A204.1 (cell line): Measurements from ENCODE around the gene SLC16A7.

Source experiments
- FAIRE-seq: peaks from 2 replicates; lab custom pipeline; 2012; peaks lifted over from hg19 to GRCh38; lab: Jason Lieb, UNC

SLC16A7 gene

GRCh38 chr12:59624732-59625460, 29.1 kb downstream of the SLC16A7 start:
- no peak for FAIRE-seq

- FAIRE-seq: no peak
Observed at GRCh38 chr12:59626382-59626781, 30.6 kb downstream of the SLC16A7 start.

GRCh38 chr12:59627582-59627981, 31.8 kb downstream of the SLC16A7 start:
- no peak for FAIRE-seq

DNA sequence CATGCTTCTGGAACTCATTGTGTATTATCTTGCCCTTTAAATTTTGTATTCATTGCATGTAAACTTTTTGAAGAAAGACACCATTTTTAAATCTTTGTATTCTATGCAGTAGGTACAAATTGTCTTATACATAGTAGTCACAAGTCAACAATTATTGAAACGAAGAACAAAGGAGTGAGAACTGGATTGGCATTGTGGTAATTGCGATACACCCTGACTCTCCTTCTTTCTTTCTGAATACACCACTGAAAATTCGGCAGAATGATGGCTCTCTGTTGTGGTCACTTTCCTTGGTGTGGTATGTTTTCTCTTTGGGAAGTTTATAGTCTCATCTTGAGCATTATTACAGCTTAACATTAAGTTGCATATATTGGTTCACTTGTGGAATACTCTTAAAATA, 34.1 kb downstream of the SLC16A7 start:
- no peak for FAIRE-seq

DNA sequence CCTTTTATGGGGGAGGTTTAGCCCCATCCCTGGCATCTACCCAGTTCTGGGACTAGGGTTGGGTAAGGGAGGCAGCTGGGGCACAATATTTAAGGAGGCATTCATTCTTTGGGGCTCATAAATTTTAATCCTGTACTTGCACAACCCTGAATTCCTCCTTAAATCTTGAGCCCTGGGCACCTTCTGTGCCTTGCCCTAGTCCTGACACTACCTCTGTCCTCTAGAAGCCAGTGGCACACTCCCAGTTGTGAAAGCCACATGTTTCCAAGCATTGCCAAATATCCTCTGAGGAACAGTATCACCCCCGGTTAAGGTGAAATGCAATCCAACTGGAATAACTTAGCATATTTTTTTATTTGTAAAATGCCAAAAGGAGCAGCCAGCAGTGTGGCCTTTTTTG, 36.6 kb downstream of the SLC16A7 start:
- no peak for FAIRE-seq

- no peak for FAIRE-seq
Observed at GRCh38 chr12:59634254-59634653, 38.4 kb downstream of the SLC16A7 start.

- FAIRE-seq: no peak
Observed at GRCh38 chr12:59636945-59637691, 41.3 kb downstream of the SLC16A7 start.

DNA sequence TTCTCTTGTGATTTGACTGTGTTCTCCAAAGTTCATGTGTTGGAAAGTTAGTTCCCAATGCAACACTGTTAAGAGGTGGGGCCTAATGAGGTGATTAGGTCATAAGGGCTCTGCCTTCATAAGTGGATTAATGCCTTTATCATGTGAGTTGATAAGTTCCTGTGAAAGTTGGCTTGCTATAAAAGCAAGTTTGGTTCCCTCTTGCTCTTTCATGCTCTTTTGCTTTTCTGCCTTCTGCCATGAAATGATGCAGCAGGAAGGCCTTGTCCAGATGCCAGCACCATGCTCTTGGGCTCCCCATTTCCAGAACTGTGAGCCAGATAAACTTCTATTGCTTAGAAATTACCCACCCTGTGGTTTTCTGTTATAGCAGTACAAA, 41.9 kb downstream of the SLC16A7 start:
- FAIRE-seq: no peak

DNA sequence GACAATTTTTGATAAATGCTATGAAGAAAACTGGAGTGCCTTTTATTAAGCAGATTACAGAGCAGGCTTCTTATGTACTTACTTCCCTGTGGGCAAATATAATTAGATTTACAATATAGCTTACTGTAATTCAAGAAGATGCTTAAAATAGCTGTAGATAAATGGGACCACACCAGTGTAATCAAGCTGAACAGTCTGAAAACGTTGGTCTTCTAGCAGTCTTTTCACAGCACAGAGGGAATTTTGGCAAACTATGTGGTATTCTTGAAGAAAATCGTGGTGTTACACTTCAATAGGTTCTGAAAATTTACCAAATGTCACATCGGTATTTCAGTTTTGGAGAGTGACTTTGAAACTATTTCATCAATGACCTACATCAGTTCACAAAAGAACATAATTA, 47.7 kb downstream of the SLC16A7 start:
- FAIRE-seq: no peak

- no peak for FAIRE-seq
Observed at GRCh38 chr12:59645242-59645641, 49.4 kb downstream of the SLC16A7 start.

DNA sequence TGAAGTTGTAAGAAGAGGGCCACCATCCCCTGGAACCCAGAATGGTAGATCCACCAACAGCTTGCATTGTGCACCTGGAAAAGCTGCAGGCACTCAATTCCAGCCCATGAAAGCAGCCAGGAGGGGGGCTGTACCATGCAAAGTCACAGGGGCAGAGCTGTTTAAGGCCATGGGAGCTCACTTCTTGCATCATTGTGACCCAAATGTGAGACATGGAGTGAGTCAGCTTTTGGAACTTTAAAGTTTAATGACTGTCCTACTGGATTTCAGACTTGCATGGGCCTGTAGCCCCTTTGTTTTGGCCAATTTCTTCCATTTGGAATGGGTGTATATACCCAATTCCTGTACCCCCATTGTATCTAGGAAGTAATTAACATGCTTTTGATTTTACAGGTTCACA, 50.8 kb downstream of the SLC16A7 start:
- FAIRE-seq: no peak

DNA sequence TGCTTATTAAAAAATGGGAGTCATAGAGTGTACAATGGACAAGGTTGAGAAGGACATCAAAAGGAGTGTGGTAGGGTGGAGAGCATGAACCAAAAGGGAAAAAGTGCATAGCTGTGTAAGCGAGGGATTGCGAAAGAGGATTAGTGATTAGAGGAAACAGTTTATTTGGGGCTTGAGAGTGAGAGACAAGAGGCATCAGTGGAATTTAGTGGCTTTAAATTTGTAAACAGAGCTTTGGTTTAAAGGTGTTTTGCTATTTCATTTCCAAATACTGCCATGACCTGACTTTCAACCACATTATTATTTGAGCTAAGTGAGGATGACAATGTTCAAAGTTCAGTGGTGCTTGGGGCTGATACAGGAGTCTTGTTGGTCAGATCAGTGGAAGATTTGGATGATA, 53.4 kb downstream of the SLC16A7 start:
- FAIRE-seq: no peak

GRCh38 chr12:59650588-59651228, 54.9 kb downstream of the SLC16A7 start:
- no peak for FAIRE-seq

DNA sequence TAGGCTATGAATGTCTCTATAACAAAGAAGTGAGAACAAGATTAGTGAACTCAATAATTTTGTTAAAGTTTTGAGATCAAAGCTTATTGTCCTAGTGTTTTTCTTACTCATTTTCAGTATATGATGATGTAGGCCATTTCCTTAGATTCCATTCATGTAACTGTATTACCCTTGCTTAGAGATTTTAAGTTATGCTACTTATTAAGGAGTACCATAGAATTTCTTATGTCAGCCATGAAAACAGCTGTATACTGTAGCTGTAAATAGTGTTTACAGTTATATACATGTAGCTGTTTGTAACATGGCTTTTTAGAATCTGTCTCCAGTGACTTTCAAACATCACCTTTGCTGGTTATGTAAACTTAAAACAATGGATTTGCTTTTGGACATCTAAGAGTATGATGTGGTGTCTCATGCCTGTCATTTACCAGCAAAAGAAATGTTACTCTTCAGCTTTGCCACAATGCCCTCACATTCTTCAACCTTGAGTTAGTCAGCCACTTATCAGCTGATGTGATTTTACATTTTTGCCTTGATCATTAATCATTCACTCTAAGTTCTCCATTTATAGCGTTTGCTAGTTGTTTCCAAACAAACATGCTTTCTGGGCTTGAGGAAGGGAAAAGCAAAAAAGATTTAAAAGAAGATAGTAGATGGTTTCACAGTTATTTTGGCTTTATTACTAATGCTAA, 55.5 kb downstream of the SLC16A7 start:
- no peak for FAIRE-seq

- FAIRE-seq: no peak
Observed at GRCh38 chr12:59652130-59652529, 56.3 kb downstream of the SLC16A7 start.

GRCh38 chr12:59654061-59654460, 58.2 kb downstream of the SLC16A7 start:
- peak; percentile 62 for FAIRE-seq

DNA sequence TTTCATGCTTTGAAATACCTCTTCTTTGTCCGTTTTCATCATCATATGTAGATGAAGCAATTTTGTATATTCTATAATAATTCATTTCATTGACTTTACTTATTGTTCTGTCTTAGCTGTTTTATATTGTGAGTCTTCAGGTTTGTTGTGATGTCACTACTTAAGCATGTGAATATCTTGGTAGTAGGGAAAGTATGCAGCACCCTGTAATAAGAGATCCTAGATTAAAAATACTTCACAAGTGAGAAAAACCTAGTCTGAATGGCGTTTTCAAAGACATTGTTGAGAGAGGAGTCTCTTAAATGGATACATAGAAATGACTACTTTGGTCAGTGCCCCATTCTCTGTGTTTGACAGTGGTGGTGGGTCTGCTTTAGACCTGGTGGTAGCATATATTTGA, 61.4 kb downstream of the SLC16A7 start:
- no peak for FAIRE-seq

- FAIRE-seq: no peak
Observed at GRCh38 chr12:59657711-59658110, 61.9 kb downstream of the SLC16A7 start.

DNA sequence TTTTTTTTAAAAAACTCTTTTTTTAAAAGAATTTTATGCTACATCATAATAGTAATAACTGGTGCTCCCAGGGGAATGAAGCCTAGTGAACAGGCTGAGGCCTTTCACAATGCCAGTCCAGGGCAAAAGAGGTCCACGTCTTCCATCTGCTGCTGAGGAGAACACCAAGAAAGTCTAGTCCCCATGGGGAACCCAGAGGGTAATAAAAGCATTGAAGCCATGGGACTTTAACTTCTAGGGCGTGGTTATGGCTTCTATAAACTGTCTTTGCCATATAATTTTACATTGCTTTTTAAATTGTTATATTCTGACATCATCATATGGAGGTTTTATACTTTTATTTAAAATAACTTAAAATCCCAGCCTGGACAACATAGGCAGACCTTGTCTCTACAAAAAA, 64.3 kb downstream of the SLC16A7 start:
- no peak for FAIRE-seq

DNA sequence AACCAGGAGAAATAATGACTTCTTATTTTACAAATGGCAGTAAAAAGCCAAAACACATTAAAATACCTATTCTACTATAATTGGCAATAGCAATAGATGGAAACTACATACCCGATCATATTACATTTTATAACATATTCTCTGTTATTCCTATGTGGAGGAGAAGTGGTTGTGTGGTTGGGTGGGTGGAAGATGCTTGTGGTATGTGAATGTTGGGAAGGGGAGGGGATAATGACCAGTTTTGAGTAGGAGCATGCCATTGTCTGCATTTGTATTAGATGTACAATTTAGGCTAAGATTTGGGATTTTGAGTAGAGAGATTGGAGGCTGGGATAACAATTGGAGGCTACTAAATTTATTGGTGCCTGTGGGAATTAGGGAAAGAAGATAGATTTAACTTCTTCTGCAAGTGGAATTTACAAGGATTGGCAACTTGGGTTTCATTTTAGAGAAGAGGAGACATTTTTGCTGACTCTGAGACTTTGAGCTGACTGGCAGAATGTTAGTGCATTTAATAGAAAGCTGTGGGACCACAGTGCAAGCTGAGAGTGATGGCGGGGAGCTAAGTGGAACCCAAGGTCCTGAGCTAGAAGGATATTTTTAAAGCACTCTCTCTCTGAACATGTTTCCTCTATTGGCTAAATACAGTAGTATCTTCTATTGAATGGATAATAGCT, 65.2 kb downstream of the SLC16A7 start:
- FAIRE-seq: no peak

DNA sequence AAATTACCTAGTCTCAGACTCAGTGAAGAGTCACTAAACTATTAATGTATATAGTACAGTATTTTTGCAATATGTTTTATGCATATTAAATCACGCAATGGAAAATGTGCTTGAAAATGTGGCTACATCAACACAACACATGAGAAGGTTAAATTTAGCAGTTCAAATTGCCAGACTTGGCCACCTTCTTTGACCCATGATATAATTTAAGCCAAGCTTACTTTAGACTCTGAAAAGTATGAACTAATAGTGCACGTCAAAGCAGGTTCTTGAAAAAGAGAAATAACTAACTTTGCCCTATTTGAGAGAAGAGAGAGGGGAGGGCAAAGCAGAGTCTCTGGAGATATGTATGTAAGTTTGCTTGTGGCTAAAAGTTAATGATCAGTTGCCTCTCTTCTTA, 68.7 kb downstream of the SLC16A7 start:
- no peak for FAIRE-seq

DNA sequence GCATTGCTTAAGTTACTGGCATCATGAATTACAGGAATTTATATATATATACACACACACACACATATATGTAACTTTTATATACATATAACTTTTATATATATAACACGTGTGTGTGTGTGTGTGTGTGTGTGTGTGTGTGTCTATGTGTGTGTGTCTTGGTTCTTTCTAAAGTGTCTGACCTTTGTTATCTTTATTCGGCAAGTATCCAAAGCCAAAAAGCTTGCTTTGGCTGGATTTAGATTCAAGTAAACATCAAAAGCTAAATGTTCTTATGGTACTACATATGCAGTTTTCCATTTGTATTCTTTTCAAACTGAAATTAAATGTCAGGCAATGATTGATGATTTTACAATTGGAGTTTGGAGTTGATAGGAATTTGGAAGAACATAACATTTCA, 69.9 kb downstream of the SLC16A7 start:
- FAIRE-seq: no peak
